ENCODE measurements around the gene SLC22A23.

The SLC22A23 gene

GRCh38 chr6:3293271-3294155 is 163.3 kb downstream of the SLC22A23 start:
- DNase-seq, result no peak

GRCh38 chr6:3292431-3293197 is 164.2 kb downstream of the SLC22A23 start:
- no peak for DNase-seq

GRCh38 chr6:3291987-3292386 is 164.9 kb downstream of the SLC22A23 start:
- no peak for DNase-seq

GRCh38 chr6:3291346-3291745 is 165.5 kb downstream of the SLC22A23 start:
- DNase-seq, result no peak

GRCh38 chr6:3290931-3291211 is 166.0 kb downstream of the SLC22A23 start:
- no peak for DNase-seq

GRCh38 chr6:3290149-3290930 is 166.5 kb downstream of the SLC22A23 start:
- DNase-seq, result no peak

GRCh38 chr6:3289664-3290055 is 167.2 kb downstream of the SLC22A23 start:
- no peak for DNase-seq

- no peak for DNase-seq
These were observed 167.9 kb downstream of the SLC22A23 start for GRCh38 chr6:3288711-3289663.

GRCh38 chr6:3287976-3288707 is 168.7 kb downstream of the SLC22A23 start:
- no peak for DNase-seq

- DNase-seq, result no peak
These were observed 169.5 kb downstream of the SLC22A23 start for GRCh38 chr6:3287308-3287707.

- DNase-seq, result no peak
These were observed 170.1 kb downstream of the SLC22A23 start for GRCh38 chr6:3286641-3287171.

- DNase-seq, result no peak
These were observed 171.1 kb downstream of the SLC22A23 start for GRCh38 chr6:3285732-3286131.

GRCh38 chr6:3285049-3285639 is 171.7 kb downstream of the SLC22A23 start:
- no peak for DNase-seq

- DNase-seq, result no peak
These were observed 172.4 kb downstream of the SLC22A23 start for GRCh38 chr6:3284436-3284876.

- no peak for DNase-seq
These were observed 173.0 kb downstream of the SLC22A23 start for GRCh38 chr6:3283641-3284435.

- no peak for DNase-seq
These were observed 173.6 kb downstream of the SLC22A23 start for GRCh38 chr6:3283241-3283640.

GRCh38 chr6:3282476-3283236 is 174.2 kb downstream of the SLC22A23 start:
- DNase-seq, result no peak

- peak; percentile 94 for DNase-seq
These were observed 175.0 kb downstream of the SLC22A23 start for GRCh38 chr6:3281631-3282475.
